ENCODE measurements around the gene HIPK3.

HIPK3 gene

GRCh38 chr11:33394431-33395109 lies 137.4 kb downstream of the HIPK3 start:
- DNase-seq: no peak

GRCh38 chr11:33396361-33396760 lies 139.2 kb downstream of the HIPK3 start:
- DNase-seq: no peak

GRCh38 chr11:33399421-33399820 lies 142.2 kb downstream of the HIPK3 start:
- DNase-seq: no peak

DNA sequence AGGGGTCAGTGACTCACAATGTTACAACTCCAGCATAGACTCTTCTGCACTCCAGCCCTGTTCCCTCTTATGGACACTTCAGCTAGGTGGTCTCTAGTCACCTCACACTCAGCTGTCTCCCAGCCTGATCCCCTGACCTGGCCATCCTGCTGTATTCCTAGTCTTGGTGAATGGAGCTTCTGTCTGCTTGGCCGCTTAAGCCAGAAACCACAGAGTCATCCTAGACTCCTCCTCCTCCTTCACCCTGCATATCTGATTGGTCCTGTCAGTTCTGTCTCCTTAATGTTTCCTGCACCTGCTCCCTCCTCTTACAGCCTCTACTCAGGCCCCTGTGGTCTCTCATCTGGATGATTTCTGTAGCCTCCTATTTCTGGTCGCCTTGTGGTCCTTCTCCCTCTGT lies 144.9 kb downstream of the HIPK3 start:
- DNase-seq: no peak

GRCh38 chr11:33403344-33403743 lies 146.2 kb downstream of the HIPK3 start:
- no peak for DNase-seq

DNA sequence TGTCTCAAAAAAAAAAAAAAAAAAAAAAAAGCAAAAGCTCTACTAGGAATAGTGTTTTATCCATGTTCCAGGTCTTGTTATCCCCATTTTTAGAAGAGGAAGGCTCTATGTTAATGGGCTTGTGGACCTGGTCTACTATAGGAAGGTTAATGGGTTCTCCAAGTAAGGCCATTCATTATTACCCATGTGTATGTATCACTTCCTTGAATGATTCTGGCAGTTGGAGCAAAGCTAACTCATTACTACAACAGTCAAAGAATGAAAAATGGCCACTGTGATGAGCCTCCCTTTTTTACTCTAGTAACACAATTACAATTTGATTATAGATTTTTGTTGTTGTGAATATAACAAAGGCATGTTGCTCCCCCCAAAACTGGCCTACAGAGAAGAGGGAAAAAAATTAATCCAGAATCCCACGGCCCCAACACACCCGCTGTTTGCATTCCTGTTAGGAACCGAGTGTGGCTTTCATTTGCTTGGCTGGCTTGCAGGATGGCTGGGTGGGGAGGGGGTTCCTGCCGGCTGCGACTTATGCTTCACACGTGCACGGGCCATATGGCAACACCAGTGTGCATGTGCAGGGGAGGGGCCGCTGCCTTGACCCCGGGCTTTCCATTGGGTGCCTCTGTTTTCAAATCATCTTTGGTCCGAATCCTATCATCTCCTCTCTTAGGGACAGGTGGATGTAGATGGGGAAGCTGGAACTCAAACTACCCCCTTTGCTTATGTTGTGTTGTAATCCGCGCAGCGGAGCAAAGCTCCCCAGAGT lies 148.8 kb downstream of the HIPK3 start:
- no peak for DNase-seq

Measured in inflammatory macrophage (primary cell).